ENCODE data around the gene NAALAD2.
"Not testable (repeated sequence)": the region's sequence is repeated elsewhere in the genome, so short reads cannot be mapped to it uniquely, and the experiment has no call there.

NAALAD2 gene

GRCh38 chr11:90124946-90125345, 9.5 kb upstream of the NAALAD2 start:
- no peak for DNase-seq (ENCODE audit: insufficient read length, low spot score)
- TF ChIP-seq CTCF (IDR thresholded peaks at IDR 0.05; ENCODE audit: insufficient read depth, missing control alignments): no peak
- no peak for FAIRE-seq

GRCh38 chr11:90133560-90134477, 644 bp upstream of the NAALAD2 start:
- FAIRE-seq (no peak), DNase-seq (ENCODE audit: insufficient read length, low spot score) (no peak)
- TF ChIP-seq CTCF (IDR thresholded peaks at IDR 0.05; ENCODE audit: insufficient read depth, missing control alignments): no peak

- DNase-seq (ENCODE audit: insufficient read length, low spot score): no peak
- FAIRE-seq: no peak
- no peak for TF ChIP-seq CTCF (IDR thresholded peaks at IDR 0.05; ENCODE audit: insufficient read depth, missing control alignments)
Measured at GRCh38 chr11:90135016-90135415, 553 bp downstream of the NAALAD2 start.

- FAIRE-seq (no peak), DNase-seq (ENCODE audit: insufficient read length, low spot score) (no peak)
- TF ChIP-seq CTCF (IDR thresholded peaks at IDR 0.05; ENCODE audit: insufficient read depth, missing control alignments): no peak
Measured at GRCh38 chr11:90148900-90149299, 14.4 kb downstream of the NAALAD2 start.

- FAIRE-seq; DNase-seq (ENCODE audit: insufficient read length, low spot score): not testable (repeated sequence)
Measured at GRCh38 chr11:90166982-90167573, 32.6 kb downstream of the NAALAD2 start.

GRCh38 chr11:90167704-90168103, 33.2 kb downstream of the NAALAD2 start:
- FAIRE-seq; DNase-seq (ENCODE audit: insufficient read length, low spot score): not testable (repeated sequence)

- FAIRE-seq (no peak), DNase-seq (ENCODE audit: insufficient read length, low spot score) (no peak)
- TF ChIP-seq CTCF (IDR thresholded peaks at IDR 0.05; ENCODE audit: insufficient read depth, missing control alignments): no peak
Measured at GRCh38 chr11:90168571-90168970, 34.1 kb downstream of the NAALAD2 start.

- DNase-seq (ENCODE audit: insufficient read length, low spot score): no peak
- no peak for FAIRE-seq
- no peak for TF ChIP-seq CTCF (IDR thresholded peaks at IDR 0.05; ENCODE audit: insufficient read depth, missing control alignments)
Measured at GRCh38 chr11:90171359-90171758, 36.9 kb downstream of the NAALAD2 start.

Data from D721Med (cell line).